BE2C (cell line): ENCODE measurements around the gene FOLR2.

Experiments used
- DNase-seq: peaks from one replicate; pipeline ENCODE4 v3.0.0-alpha.2; 2020
- H3K27me3 ChIP-seq: fragments of 250-450 bp; sonication (Bioruptor Pico); 2 replicates; pipeline ENCODE4 v1.5.1; 2020; ENCODE audit warnings: mild to moderate bottlenecking
- H3K36me3 ChIP-seq: fragments of 250-450 bp; sonication (Bioruptor Pico); 2 replicates; pipeline ENCODE4 v1.5.1; 2020; ENCODE audit warnings: mild to moderate bottlenecking
- H3K4me1 ChIP-seq: fragments of 250-450 bp; sonication (Bioruptor Pico); 2 replicates; pipeline ENCODE4 v1.5.1; 2020
- H3K4me3 ChIP-seq: 2 replicates; pipeline ENCODE4 v1.5.1; 2011; ENCODE audit warnings: low read depth, low read length
- H3K9me3 ChIP-seq: fragments of 250-450 bp; sonication (Bioruptor Pico); 2 replicates; pipeline ENCODE4 v1.5.1; 2020
- CTCF ChIP-seq: IDR thresholded peaks from 2 replicates; pipeline ENCODE4 v1.5.1; 2012; ENCODE audit warnings: mild to moderate bottlenecking, low read depth, low read length

Gene FOLR2

GRCh38 chr11:72232260-72233055, 15.9 kb downstream of the FOLR2 start:
- DNase-seq: no peak
- no peak for TF ChIP-seq CTCF
- H3K27me3 ChIP-seq: no peaks in the 10 kb centered on the region
- peaks cover 97% of the 10 kb centered on the region for H3K36me3 ChIP-seq
- H3K4me1 ChIP-seq: peaks cover 10% of the 10 kb centered on the region
- no peaks in the 10 kb centered on the region for H3K9me3 ChIP-seq
- no peak overlapping the region for H3K4me3 ChIP-seq

- H3K27me3 ChIP-seq: no peaks in the 10 kb centered on the region
- peaks cover 98% of the 10 kb centered on the region for H3K36me3 ChIP-seq
- TF ChIP-seq CTCF: no peak
- H3K9me3 ChIP-seq: no peaks in the 10 kb centered on the region
- H3K4me3 ChIP-seq: no peak overlapping the region
- H3K4me1 ChIP-seq: peaks cover 14% of the 10 kb centered on the region
- no peak for DNase-seq
These were observed 16.6 kb downstream of the FOLR2 start for GRCh38 chr11:72233056-72233772.

- Histone ChIP-seq H3K27me3 (no peaks in the 10 kb centered on the region), H3K9me3 (no peaks in the 10 kb centered on the region), H3K4me3 (no peak overlapping the region), H3K36me3 (peaks cover 98% of the 10 kb centered on the region), H3K4me1 (peaks cover 18% of the 10 kb centered on the region)
- TF ChIP-seq CTCF: no peak
- no peak for DNase-seq
These were observed 17.3 kb downstream of the FOLR2 start for GRCh38 chr11:72233773-72234513.

- H3K4me3 ChIP-seq: no peak overlapping the region
- H3K9me3 ChIP-seq: no peaks in the 10 kb centered on the region
- H3K4me1 ChIP-seq: peaks cover 18% of the 10 kb centered on the region
- DNase-seq: no peak
- peaks cover 98% of the 10 kb centered on the region for H3K36me3 ChIP-seq
- no peak for TF ChIP-seq CTCF
- H3K27me3 ChIP-seq: no peaks in the 10 kb centered on the region
These were observed 17.9 kb downstream of the FOLR2 start for GRCh38 chr11:72234514-72234830.

- DNase-seq: no peak
- no peaks in the 10 kb centered on the region for H3K9me3 ChIP-seq
- H3K4me3 ChIP-seq: no peak overlapping the region
- no peak for TF ChIP-seq CTCF
- peaks cover 18% of the 10 kb centered on the region for H3K4me1 ChIP-seq
- peaks cover 98% of the 10 kb centered on the region for H3K36me3 ChIP-seq
- no peaks in the 10 kb centered on the region for H3K27me3 ChIP-seq
These were observed 18.3 kb downstream of the FOLR2 start for GRCh38 chr11:72234920-72235319.
